Endodermal cell (in vitro differentiated cells): ENCODE measurements around the gene RAB14. TPM values are rescaled to one million over a fixed set of nuclear protein-coding genes. Genes with fewer than 3 reads are reported as not detected.

Experiments
- DNase-seq: peaks from one replicate; pipeline ENCODE4 v3.0.0-alpha.2; 2017
- H3K27ac ChIP-seq: 2 replicates; pipeline ENCODE4 v1.5.1; 2013; ENCODE audit warnings: mild to moderate bottlenecking, low read depth, low read length, moderate library complexity
- H3K27me3 ChIP-seq: 2 replicates; pipeline ENCODE4 v1.6.1; 2013; ENCODE audit warnings: mild to moderate bottlenecking, low read length, moderate library complexity; ENCODE audit not compliant: insufficient read depth, control insufficient read depth, poor library complexity, severe bottlenecking
- H3K36me3 ChIP-seq: 2 replicates; pipeline ENCODE4 v1.7.0; 2013; ENCODE audit warnings: mild to moderate bottlenecking, low read length, moderate library complexity; ENCODE audit not compliant: control insufficient read depth, insufficient read depth
- H3K4me1 ChIP-seq: one replicate; pipeline ENCODE4 v1.7.0; 2013; ENCODE audit warnings: low read length; ENCODE audit not compliant: control insufficient read depth, insufficient read depth
- H3K4me3 ChIP-seq: 2 replicates; pipeline ENCODE4 v1.5.1; 2013; ENCODE audit warnings: mild to moderate bottlenecking, low read length, moderate library complexity
- H3K9ac ChIP-seq: 2 replicates; pipeline ENCODE4 v1.6.1; 2013; ENCODE audit warnings: mild to moderate bottlenecking, low read length, moderate library complexity; ENCODE audit not compliant: poor library complexity, severe bottlenecking; ENCODE audit errors: extremely low read depth
- H3K9me3 ChIP-seq: 2 replicates; pipeline ENCODE4 v1.6.1; 2013; ENCODE audit warnings: mild to moderate bottlenecking, low read length, moderate library complexity; ENCODE audit not compliant: control insufficient read depth
- H3K27ac Mint-ChIP-seq: 2 replicates; pipeline ENCODE4 v1.8.0; 2020; ENCODE audit warnings: mixed read lengths
- H3K27me3 Mint-ChIP-seq: 2 replicates; pipeline ENCODE4 v1.8.0; 2021; ENCODE audit warnings: mild to moderate bottlenecking, mixed read lengths; ENCODE audit not compliant: insufficient read depth
- H3K36me3 Mint-ChIP-seq: 2 replicates; pipeline ENCODE4 v1.8.0; 2020; ENCODE audit warnings: low read depth, mixed read lengths
- H3K4me1 Mint-ChIP-seq: 2 replicates; pipeline ENCODE4 v1.8.0; 2020; ENCODE audit warnings: mixed read lengths
- H3K4me3 Mint-ChIP-seq: 2 replicates; pipeline ENCODE4 v1.8.0; 2020; ENCODE audit warnings: mild to moderate bottlenecking, moderate library complexity, mixed read lengths
- H3K9me3 Mint-ChIP-seq: 2 replicates; pipeline ENCODE4 v1.8.0; 2020; ENCODE audit warnings: mild to moderate bottlenecking, mixed read lengths
- WGBS, 2 experiments: methylation state at CpG; one replicate each; pipeline versions ENCODE4 v1.1.5 to v1.1.7; 2013; ENCODE audit warnings: missing lambda C conversion rate in 2 of 2, mixed read lengths in 1 of 2; ENCODE audit not compliant: insufficient coverage in 1 of 2, insufficient read length in 1 of 2; 5-methylcytosine and 5-hydroxymethylcytosine counted together
- total RNA-seq, 2 donors: library from RNA; stranded (reverse); fragmentation: NEBNext Ultra II Directional in 1 of 2; extraction: Animal tissue kit (Norgen Biotek cat#: 25700) in 1 of 2; gene quantifications; 2 replicates in 1 of 2; 3 replicates in 1 of 2; pipeline ENCODE4 v1.2.1, GENCODE V29; 2021
- TF ChIP-seq, protein P1 (sequence below): fragments of 200-600 bp; sonication (generic); conservative IDR thresholded peaks from 2 replicates; pipeline ENCODE4 v1.5.0; 2021; ENCODE audit warnings: antibody characterized with exemption, mild to moderate bottlenecking

RAB14 gene
- total RNA-seq, 2 donors from 2014 or later = 35.9 to 40.7 TPM

DNA sequence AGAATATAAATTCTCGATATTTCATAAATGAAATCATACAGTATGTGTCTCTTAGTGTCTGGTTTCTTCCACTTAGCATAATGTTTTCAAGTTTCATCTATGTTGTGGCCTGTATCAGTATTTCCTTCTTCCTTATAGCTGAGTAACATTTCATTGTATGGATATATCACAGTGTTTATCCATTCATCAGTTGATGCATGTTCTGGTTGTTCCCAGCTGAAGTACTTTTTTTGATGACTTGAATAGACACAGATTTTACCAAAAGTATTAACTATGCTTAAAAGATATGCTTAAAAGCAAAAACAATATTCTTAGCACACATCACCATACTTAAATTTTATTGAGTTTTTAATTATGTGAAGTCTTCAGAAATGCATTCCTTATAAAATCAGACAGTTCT lies 12.7 kb downstream of the RAB14 start:
- 100% methylated on average over 1 of the region's 1 CpG for WGBS, 2 experiments
- TF ChIP-seq, protein P1, sequence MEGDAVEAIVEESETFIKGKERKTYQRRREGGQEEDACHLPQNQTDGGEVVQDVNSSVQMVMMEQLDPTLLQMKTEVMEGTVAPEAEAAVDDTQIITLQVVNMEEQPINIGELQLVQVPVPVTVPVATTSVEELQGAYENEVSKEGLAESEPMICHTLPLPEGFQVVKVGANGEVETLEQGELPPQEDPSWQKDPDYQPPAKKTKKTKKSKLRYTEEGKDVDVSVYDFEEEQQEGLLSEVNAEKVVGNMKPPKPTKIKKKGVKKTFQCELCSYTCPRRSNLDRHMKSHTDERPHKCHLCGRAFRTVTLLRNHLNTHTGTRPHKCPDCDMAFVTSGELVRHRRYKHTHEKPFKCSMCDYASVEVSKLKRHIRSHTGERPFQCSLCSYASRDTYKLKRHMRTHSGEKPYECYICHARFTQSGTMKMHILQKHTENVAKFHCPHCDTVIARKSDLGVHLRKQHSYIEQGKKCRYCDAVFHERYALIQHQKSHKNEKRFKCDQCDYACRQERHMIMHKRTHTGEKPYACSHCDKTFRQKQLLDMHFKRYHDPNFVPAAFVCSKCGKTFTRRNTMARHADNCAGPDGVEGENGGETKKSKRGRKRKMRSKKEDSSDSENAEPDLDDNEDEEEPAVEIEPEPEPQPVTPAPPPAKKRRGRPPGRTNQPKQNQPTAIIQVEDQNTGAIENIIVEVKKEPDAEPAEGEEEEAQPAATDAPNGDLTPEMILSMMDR = no peak
- DNase-seq = no peak

DNA sequence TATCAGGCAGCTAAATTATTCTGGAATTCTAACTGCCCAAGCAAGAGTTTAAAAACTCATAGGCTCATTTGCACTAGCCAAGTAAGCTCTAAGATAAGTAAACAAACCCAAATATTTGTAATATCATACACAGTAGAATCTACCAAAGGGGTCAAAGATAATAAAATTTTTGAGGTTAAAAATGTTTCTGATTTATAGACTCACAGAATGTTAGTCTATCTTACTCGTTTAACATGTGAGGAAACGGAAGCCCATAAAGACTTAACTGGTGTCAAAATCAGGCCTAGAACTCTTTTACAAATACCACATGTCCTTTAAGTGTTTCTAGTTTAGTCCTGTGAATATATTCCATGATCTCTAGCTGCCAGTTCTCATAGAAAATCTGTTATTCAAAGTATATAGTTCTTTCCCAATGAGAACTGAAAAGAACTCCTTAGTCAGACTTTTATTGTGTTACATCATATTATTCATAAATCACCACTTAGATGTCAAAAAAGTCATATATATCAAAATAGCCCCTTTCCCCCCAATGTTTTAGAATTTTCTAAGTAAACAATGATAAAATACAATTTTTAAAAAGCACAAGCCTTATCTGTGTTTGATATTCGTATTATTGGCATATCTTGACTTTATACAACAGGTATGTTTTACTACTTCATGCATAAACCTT lies 13.9 kb downstream of the RAB14 start:
- Histone ChIP-seq H3K9me3 (no peaks in the 10 kb centered on the region), H3K4me3 (no peak overlapping the region), H3K36me3 (peaks cover 33% of the 10 kb centered on the region), H3K27ac (no peak overlapping the region), H3K4me1 (no peaks in the 10 kb centered on the region), H3K27me3 (no peaks in the 10 kb centered on the region), H3K9ac (no peak overlapping the region)
- no peak overlapping the region for H3K27ac Mint-ChIP-seq
- H3K36me3 Mint-ChIP-seq = peaks cover 8% of the 10 kb centered on the region
- TF ChIP-seq, protein P1 = no peak
- H3K9me3 Mint-ChIP-seq = no peaks in the 10 kb centered on the region
- no peak overlapping the region for H3K4me3 Mint-ChIP-seq
- no peak for DNase-seq
- peaks cover 22% of the 10 kb centered on the region for H3K4me1 Mint-ChIP-seq
- 95% methylated on average over 3 of the region's 3 CpGs; no CpG with 5 or more reads in 1 of the 2 experiments for WGBS, 2 experiments
- H3K27me3 Mint-ChIP-seq = no peaks in the 10 kb centered on the region

More for the DNA sequence above, 12.7 kb downstream of the RAB14 start:
- H3K27me3 Mint-ChIP-seq = no peaks in the 10 kb centered on the region
- H3K4me3 ChIP-seq = no peak overlapping the region
- H3K9me3 Mint-ChIP-seq = no peaks in the 10 kb centered on the region
- H3K4me1 ChIP-seq = no peaks in the 10 kb centered on the region
- H3K27me3 ChIP-seq = no peaks in the 10 kb centered on the region
- no peaks in the 10 kb centered on the region for H3K36me3 Mint-ChIP-seq
- no peak overlapping the region for H3K4me3 Mint-ChIP-seq
- H3K36me3 ChIP-seq = peaks cover 20% of the 10 kb centered on the region
- H3K9me3 ChIP-seq = no peaks in the 10 kb centered on the region
- H3K9ac ChIP-seq = no peak overlapping the region
- H3K4me1 Mint-ChIP-seq = peaks cover 22% of the 10 kb centered on the region
- H3K27ac ChIP-seq = no peak overlapping the region
- no peak overlapping the region for H3K27ac Mint-ChIP-seq

DNA sequence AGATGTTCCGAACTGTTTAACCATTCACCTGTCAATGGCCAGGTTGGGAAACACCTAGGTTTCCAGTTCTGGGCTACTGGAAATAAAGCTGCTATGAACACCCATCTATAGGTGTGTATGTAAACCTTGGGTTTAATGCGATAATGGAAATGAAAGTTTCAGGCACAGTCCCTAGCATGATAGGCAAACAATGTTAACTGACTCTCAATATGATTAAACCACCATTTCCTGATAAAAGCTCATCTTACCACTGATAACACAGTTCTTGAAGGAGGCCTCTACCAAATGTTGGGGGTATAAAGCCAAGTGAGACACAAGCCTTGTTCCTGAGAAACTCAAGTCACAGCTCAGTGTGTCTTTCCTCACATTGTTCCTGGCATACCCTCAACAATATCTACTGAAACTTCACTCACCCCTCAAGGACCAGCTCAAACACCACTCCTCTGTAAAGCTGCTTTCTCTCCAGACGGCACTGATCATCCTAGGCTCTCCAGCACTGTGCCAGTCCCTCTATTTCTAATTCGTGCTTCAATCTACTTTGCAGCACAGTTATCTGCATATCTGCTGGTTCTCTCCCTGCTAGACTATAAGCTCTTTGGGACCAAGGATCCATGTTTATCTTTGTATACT lies 15.8 kb downstream of the RAB14 start:
- Mint-ChIP-seq H3K9me3 (no peaks in the 10 kb centered on the region), H3K4me3 (no peak overlapping the region), H3K4me1 (peaks cover 23% of the 10 kb centered on the region), H3K27me3 (no peaks in the 10 kb centered on the region), H3K27ac (no peak overlapping the region), H3K36me3 (peaks cover 20% of the 10 kb centered on the region)
- WGBS, 2 experiments = 88 to 89% methylated on average over 4 of the region's 4 CpGs
- Histone ChIP-seq H3K27me3 (no peaks in the 10 kb centered on the region), H3K9ac (no peak overlapping the region), H3K4me3 (no peak overlapping the region), H3K4me1 (no peaks in the 10 kb centered on the region), H3K27ac (no peak overlapping the region), H3K9me3 (no peaks in the 10 kb centered on the region), H3K36me3 (peaks cover 48% of the 10 kb centered on the region)
- TF ChIP-seq, protein P1 = no peak
- DNase-seq = no peak
